Skin epidermis (tissue), 12 donors: Measurements from ENCODE around the gene MOB1A.
"Not testable (repeated sequence)": the region's sequence is repeated elsewhere in the genome, so short reads cannot be mapped to it uniquely, and the experiment has no call there.

Experiments
- H3K27ac ChIP-seq, 21 experiments: fragments of 200-600 bp; sonication (generic) in 11 of 21; one replicate each; pipeline ENCODE4 v1.5.0; 2020; ENCODE audit warnings: mild to moderate bottlenecking in 3 of 21, inconsistent platforms in 2 of 21, moderate library complexity in 2 of 21
- H3K4me3 ChIP-seq, 7 experiments: fragments of 200-600 bp; sonication (generic) in 2 of 7; one replicate each; pipeline ENCODE4 v1.5.0; 2020; ENCODE audit warnings: inconsistent platforms in 2 of 7, mild to moderate bottlenecking in 2 of 7, moderate library complexity in 1 of 7

MOB1A gene

GRCh38 chr2:74199871-74200305 is 21.2 kb upstream of the MOB1A start:
- Histone ChIP-seq H3K27ac (peak overlapping the region in 13 of 21 experiments; percentile 35 to 98 (median 89)), H3K4me3 (peak overlapping the region; percentile 63 to 90 (median 73))

GRCh38 chr2:74199275-74199701 is 20.6 kb upstream of the MOB1A start:
- peak overlapping the region; percentile 63 to 90 (median 73) for H3K4me3 ChIP-seq
- H3K27ac ChIP-seq = peak overlapping the region in 20 of 21 experiments; percentile 81 to 98 (median 89)

GRCh38 chr2:74198461-74199274 is 20.0 kb upstream of the MOB1A start, which contains the start of gene MTHFD2:
MTHFD2 (plus strand) TSS chr2:74198615; CDS start chr2:74198642, 27 bp downstream.
- H3K4me3 ChIP-seq = peak within 1 kb of the TSS; percentile 63 to 90 (median 73)

GRCh38 chr2:74198023-74198460 is 19.4 kb upstream of the MOB1A start:
- peak overlapping the region in 17 of 21 experiments; percentile 81 to 98 (median 89) for H3K27ac ChIP-seq
- peak overlapping the region; percentile 63 to 90 (median 73) for H3K4me3 ChIP-seq

More at GRCh38 chr2:74198461-74199274, 20.0 kb upstream of the MOB1A start, which contains the start of gene MTHFD2:
- H3K27ac ChIP-seq = peak within 1 kb of the TSS; percentile 72 to 98 (median 89)

GRCh38 chr2:74197049-74197448 is 18.4 kb upstream of the MOB1A start:
- H3K27ac ChIP-seq = no peak overlapping the region

GRCh38 chr2:74194799-74195198 is 16.1 kb upstream of the MOB1A start:
- H3K27ac ChIP-seq = no peak overlapping the region
- H3K4me3 ChIP-seq = no peak overlapping the region

More at GRCh38 chr2:74197049-74197448, 18.4 kb upstream of the MOB1A start:
- no peak overlapping the region for H3K4me3 ChIP-seq

GRCh38 chr2:74191596-74192380 is 13.1 kb upstream of the MOB1A start:
- no peak overlapping the region for H3K27ac ChIP-seq

GRCh38 chr2:74188696-74189095 is 10.0 kb upstream of the MOB1A start:
- Histone ChIP-seq H3K27ac (peak overlapping the region in 1 of 21 experiments; percentile 40), H3K4me3 (no peak overlapping the region)

More at GRCh38 chr2:74191596-74192380, 13.1 kb upstream of the MOB1A start:
- no peak overlapping the region for H3K4me3 ChIP-seq

GRCh38 chr2:74188018-74188601 is 9.4 kb upstream of the MOB1A start:
- no peak overlapping the region for H3K4me3 ChIP-seq
- H3K27ac ChIP-seq = peak overlapping the region in 15 of 21 experiments; percentile 19 to 80 (median 52)

GRCh38 chr2:74186706-74187105 is 8.0 kb upstream of the MOB1A start:
- peak overlapping the region in 11 of 21 experiments; percentile 14 to 80 (median 59) for H3K27ac ChIP-seq
- H3K4me3 ChIP-seq = not testable (repeated sequence)

GRCh38 chr2:74186038-74186437 is 7.4 kb upstream of the MOB1A start:
- peak overlapping the region in 13 of 21 experiments; percentile 14 to 83 (median 56) for H3K27ac ChIP-seq
- H3K4me3 ChIP-seq = no peak overlapping the region

GRCh38 chr2:74183878-74184277 is 5.2 kb upstream of the MOB1A start:
- no peak overlapping the region for H3K4me3 ChIP-seq
- peak overlapping the region in 1 of 21 experiments; percentile 80 for H3K27ac ChIP-seq

- H3K4me3 ChIP-seq = no peak overlapping the region
- H3K27ac ChIP-seq = peak overlapping the region in 10 of 21 experiments; percentile 8 to 75 (median 54)
These were observed 3.1 kb upstream of the MOB1A start for GRCh38 chr2:74181739-74182138.

- Histone ChIP-seq H3K27ac (peak overlapping the region in 15 of 21 experiments; percentile 60 to 99 (median 94)), H3K4me3 (peak overlapping the region; percentile 66 to 98 (median 91))
These were observed 585 bp upstream of the MOB1A start for GRCh38 chr2:74179063-74179865.

GRCh38 chr2:74177696-74178095 is 983 bp downstream of the MOB1A start:
- peak overlapping the region in 20 of 21 experiments; percentile 91 to 99 (median 96) for H3K27ac ChIP-seq

GRCh38 chr2:74174909-74175308 is 3.8 kb downstream of the MOB1A start:
- H3K27ac ChIP-seq = no peak overlapping the region

More at GRCh38 chr2:74177696-74178095, 983 bp downstream of the MOB1A start:
- H3K4me3 ChIP-seq = peak overlapping the region; percentile 66 to 98 (median 91)

GRCh38 chr2:74168739-74169138 is 9.9 kb downstream of the MOB1A start:
- H3K4me3 ChIP-seq = no peak overlapping the region
- no peak overlapping the region for H3K27ac ChIP-seq

More at GRCh38 chr2:74174909-74175308, 3.8 kb downstream of the MOB1A start:
- no peak overlapping the region for H3K4me3 ChIP-seq

GRCh38 chr2:74164761-74165160 is 13.9 kb downstream of the MOB1A start:
- H3K4me3 ChIP-seq = no peak overlapping the region
- H3K27ac ChIP-seq = no peak overlapping the region

GRCh38 chr2:74162951-74163350 is 15.7 kb downstream of the MOB1A start:
- no peak overlapping the region for H3K27ac ChIP-seq
- no peak overlapping the region for H3K4me3 ChIP-seq
